ACC112 (cell line): ENCODE results near the gene RPL13A.

ENCODE experiments used
- H2AFZ ChIP-seq: fragments of 200-600 bp; sonication (generic); one replicate; pipeline ENCODE4 v1.6.0; 2017; ENCODE audit warnings: antibody characterized with exemption, low read length; ENCODE audit not compliant: unreplicated experiment
- H3K27ac ChIP-seq: fragments of 200-600 bp; sonication (generic); 2 replicates; pipeline ENCODE4 v1.5.1; 2014; ENCODE audit warnings: low read depth, mild to moderate bottlenecking, antibody characterized with exemption, low read length, moderate library complexity
- H3K27me3 ChIP-seq: fragments of 200-600 bp; sonication (generic); 2 replicates; pipeline ENCODE4 v1.6.1; 2014; ENCODE audit warnings: mild to moderate bottlenecking, antibody characterized with exemption, low read length, moderate library complexity, mixed read lengths; ENCODE audit not compliant: insufficient read depth
- H3K36me3 ChIP-seq: fragments of 200-600 bp; sonication (generic); 2 replicates; pipeline ENCODE4 v1.6.1; 2016; ENCODE audit warnings: mild to moderate bottlenecking, antibody characterized with exemption, low read length, moderate library complexity, mixed read lengths; ENCODE audit not compliant: insufficient read depth
- H3K4me1 ChIP-seq: fragments of 200-600 bp; sonication (generic); one replicate; pipeline ENCODE4 v1.6.1; 2016; ENCODE audit warnings: low read length, mixed read lengths; ENCODE audit not compliant: insufficient read depth, unreplicated experiment, control insufficient read depth
- H3K4me3 ChIP-seq: fragments of 200-600 bp; sonication (generic); 2 replicates; pipeline ENCODE4 v1.5.1; 2014; ENCODE audit warnings: mild to moderate bottlenecking, low read depth, low read length
- H3K79me2 ChIP-seq: fragments of 200-600 bp; sonication (generic); one replicate; pipeline ENCODE4 v1.6.0; 2016; ENCODE audit warnings: low read length; ENCODE audit not compliant: control insufficient read depth, unreplicated experiment, insufficient read depth

The RPL13A gene

GRCh38 chr19:49487277-49488045, at the start of gene RPL13A:
TSS of gene RPL13A (plus strand) at chr19:49487608. CDS start at chr19:49487630, 22 bp downstream.
- peaks cover 37% of the 10 kb centered on the region for H3K79me2 ChIP-seq
- peak within 1 kb of the TSS; percentile 81 for H3K27ac ChIP-seq
- H3K4me3 ChIP-seq: peak within 1 kb of the TSS; percentile 94
- peaks cover 8% of the 10 kb centered on the region for H3K4me1 ChIP-seq
- no peaks in the 10 kb centered on the region for H3K27me3 ChIP-seq
- peaks cover 36% of the 10 kb centered on the region for H3K36me3 ChIP-seq
- peak within 1 kb of the TSS; percentile 14 for H2AFZ ChIP-seq

DNA sequence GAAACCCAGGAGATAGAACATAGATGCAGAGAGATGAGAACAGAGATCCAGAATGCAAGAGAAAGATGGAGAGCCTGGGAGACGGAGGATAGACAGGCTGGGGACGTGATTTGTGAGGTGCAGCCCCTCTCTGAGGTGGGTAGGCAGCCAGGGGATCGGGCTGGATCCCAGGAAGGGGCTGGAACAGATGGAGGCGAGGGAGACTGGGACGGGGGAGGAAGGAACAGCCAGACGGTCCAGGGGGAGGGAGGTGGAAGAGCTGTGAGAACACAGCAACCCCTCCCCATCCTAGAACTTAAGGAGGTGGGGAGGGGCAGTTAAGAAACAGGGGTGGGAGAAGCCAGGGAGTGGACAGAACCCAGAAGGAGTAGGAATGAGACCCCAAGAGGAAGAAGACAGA, 49.1 kb upstream of the RPL13A start:
- Histone ChIP-seq H3K36me3 (no peaks in the 10 kb centered on the region), H3K27ac (no peak overlapping the region), H3K27me3 (peaks cover 45% of the 10 kb centered on the region), H2AFZ (no peak overlapping the region), H3K4me3 (no peak overlapping the region), H3K4me1 (no peaks in the 10 kb centered on the region), H3K79me2 (no peaks in the 10 kb centered on the region)

- H2AFZ ChIP-seq: no peak overlapping the region
- H3K4me3 ChIP-seq: no peak overlapping the region
- H3K36me3 ChIP-seq: no peaks in the 10 kb centered on the region
- no peaks in the 10 kb centered on the region for H3K79me2 ChIP-seq
- no peak overlapping the region for H3K27ac ChIP-seq
- no peaks in the 10 kb centered on the region for H3K4me1 ChIP-seq
- H3K27me3 ChIP-seq: peaks cover 45% of the 10 kb centered on the region
Measured at GRCh38 chr19:49439836-49440235, 47.6 kb upstream of the RPL13A start.

GRCh38 chr19:49440439-49441209, 46.8 kb upstream of the RPL13A start:
- Histone ChIP-seq H3K4me1 (no peaks in the 10 kb centered on the region), H3K27ac (no peak overlapping the region), H3K27me3 (peaks cover 45% of the 10 kb centered on the region), H3K79me2 (no peaks in the 10 kb centered on the region), H3K4me3 (no peak overlapping the region), H2AFZ (no peak overlapping the region), H3K36me3 (no peaks in the 10 kb centered on the region)

DNA sequence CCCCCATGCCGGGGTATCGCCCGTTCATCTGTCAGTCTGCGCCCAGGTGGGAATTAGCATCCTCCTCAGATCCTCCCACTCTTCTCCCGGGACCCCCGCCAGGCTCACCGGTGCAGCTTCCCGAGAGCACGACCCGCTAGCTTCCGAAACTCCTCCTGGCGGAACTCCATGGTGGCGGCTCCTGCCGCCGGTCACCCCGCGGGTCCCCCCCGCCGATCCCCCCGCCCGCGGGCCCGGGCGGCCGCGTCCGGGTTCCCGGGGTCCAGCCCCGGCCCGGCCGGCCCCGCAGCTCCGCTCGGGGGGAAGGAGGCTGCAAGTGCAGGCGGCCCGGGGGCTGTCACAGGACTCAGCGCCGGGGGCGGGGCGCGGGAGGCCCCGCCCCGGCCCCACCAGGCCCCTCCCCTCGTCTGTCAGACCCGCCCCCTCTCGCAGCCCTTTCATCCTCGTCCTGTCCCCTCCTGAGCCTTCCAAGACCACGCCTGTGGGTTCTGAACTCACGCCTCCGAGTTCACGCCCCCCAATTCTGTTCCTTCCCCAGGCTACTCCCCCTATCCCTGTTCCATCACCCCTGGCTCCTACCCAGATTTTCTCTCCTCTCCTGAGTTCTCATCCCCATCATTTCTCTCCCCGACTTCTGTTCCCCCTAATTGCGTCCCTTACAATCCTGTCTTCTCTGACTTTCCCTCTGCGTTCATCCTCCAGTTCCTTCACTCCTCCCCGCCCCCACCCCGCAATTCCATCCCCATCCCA, 46.0 kb upstream of the RPL13A start, which contains the start of gene SLC17A7:
TSS of gene SLC17A7 (minus strand) at position 318 of the 750 bp plus-strand sequence. CDS start at position 170, 148 bp downstream.
- H3K79me2 ChIP-seq: no peaks in the 10 kb centered on the region
- H3K36me3 ChIP-seq: no peaks in the 10 kb centered on the region
- peak within 1 kb of the TSS; percentile 33 for H2AFZ ChIP-seq
- peak within 1 kb of the TSS; percentile 84 for H3K4me3 ChIP-seq
- H3K4me1 ChIP-seq: no peaks in the 10 kb centered on the region
- H3K27me3 ChIP-seq: peaks cover 45% of the 10 kb centered on the region
- H3K27ac ChIP-seq: no peak within 1 kb of the TSS

DNA sequence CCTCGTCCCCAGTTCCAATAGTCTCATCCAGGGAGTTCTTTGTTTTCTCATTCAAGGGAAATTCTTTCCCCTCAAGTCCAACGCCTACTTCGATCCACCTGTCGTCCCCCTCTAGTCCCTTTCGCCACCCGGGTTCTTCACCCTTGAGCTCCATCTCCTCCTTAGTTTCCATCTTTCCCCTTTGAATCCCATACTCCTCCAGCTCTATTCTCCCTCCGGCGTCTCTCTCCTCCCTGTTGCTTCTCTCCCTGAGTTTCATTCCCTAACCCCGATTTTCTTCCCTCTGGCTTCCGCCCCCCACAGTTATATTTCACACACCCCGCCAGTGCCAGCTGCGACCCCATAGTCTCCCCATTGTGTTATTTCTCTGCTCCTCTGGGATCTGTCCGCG, 45.5 kb upstream of the RPL13A start:
- no peaks in the 10 kb centered on the region for H3K79me2 ChIP-seq
- H2AFZ ChIP-seq: no peak overlapping the region
- no peak overlapping the region for H3K27ac ChIP-seq
- H3K4me1 ChIP-seq: no peaks in the 10 kb centered on the region
- H3K4me3 ChIP-seq: peak overlapping the region; percentile 84
- H3K36me3 ChIP-seq: no peaks in the 10 kb centered on the region
- H3K27me3 ChIP-seq: peaks cover 45% of the 10 kb centered on the region

GRCh38 chr19:49442354-49442753, 45.1 kb upstream of the RPL13A start:
- Histone ChIP-seq H3K4me3 (peak overlapping the region; percentile 84), H3K4me1 (no peaks in the 10 kb centered on the region), H3K27ac (no peak overlapping the region), H3K36me3 (no peaks in the 10 kb centered on the region), H3K27me3 (peaks cover 45% of the 10 kb centered on the region), H2AFZ (peak overlapping the region; percentile 33), H3K79me2 (no peaks in the 10 kb centered on the region)

- Histone ChIP-seq H3K27ac (no peak overlapping the region; the same call in 1 of the 2 replicates), H3K79me2 (no peaks in the 10 kb centered on the region), H3K27me3 (peaks cover 42% of the 10 kb centered on the region), H2AFZ (peak overlapping the region; percentile 74), H3K4me1 (no peaks in the 10 kb centered on the region), H3K36me3 (no peaks in the 10 kb centered on the region), H3K4me3 (peak overlapping the region; percentile 84)
Measured at GRCh38 chr19:49442771-49443365, 44.5 kb upstream of the RPL13A start.

DNA sequence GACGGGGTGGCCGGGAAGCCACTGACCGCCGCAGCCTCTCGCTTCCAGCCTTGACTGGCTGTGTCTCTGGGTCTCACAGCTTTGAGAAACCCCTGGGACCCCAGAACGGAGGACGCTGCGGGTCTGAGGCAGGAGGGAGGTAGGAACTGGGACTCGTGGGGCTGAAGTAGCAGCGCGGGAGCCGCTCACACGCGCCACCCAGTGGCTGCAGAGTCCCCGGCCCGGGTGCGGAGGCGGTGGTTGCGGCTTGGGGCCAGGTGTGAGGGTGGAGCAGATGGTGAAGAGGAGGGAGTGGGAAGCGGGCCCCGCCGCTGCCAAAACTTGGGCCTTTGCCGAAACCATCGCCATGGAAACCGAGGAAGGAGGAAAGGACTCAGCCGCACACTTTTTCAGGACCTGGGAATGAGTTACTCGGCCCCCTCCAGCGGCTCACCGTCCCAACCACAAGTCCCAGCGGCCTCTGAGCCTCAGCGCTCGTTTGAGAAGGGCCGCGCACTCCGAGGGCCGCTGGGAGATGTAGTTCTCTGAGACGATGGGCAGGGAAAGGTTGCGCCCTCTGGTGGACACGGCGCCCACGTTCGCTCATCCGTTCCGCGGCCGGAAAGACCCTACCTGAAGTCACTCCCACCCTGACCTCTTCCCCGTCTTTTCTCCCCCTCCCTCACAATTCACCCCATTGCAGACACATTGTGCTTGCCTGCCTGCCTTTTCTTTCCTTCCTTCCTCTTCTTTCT, 43.9 kb upstream of the RPL13A start:
- Histone ChIP-seq H3K27ac (no peak overlapping the region; the same call in 1 of the 2 replicates), H2AFZ (peak overlapping the region; percentile 74), H3K4me3 (peak overlapping the region; percentile 84), H3K4me1 (no peaks in the 10 kb centered on the region), H3K27me3 (peaks cover 35% of the 10 kb centered on the region), H3K79me2 (no peaks in the 10 kb centered on the region), H3K36me3 (no peaks in the 10 kb centered on the region)
